Endothelial cell of umbilical vein (primary cell): ENCODE data around the gene NDUFV1. TPM values are rescaled to one million over a fixed set of nuclear protein-coding genes. Genes with fewer than 3 reads are reported as not detected.
"Not testable (repeated sequence)": the region's sequence is repeated elsewhere in the genome, so short reads cannot be mapped to it uniquely, and the experiment has no call there.

Experiments used
- BruUV-seq: library from RNA; stranded (reverse); fragments of 400-500 nt; replicated peaks from 2 replicates; lab custom pipeline; 2021; lab: Mats Ljungman, UMichigan
- CTCF ChIA-PET: fragments of 300-600, 350-600 bp; sonication (Branson Sonifier 250); formaldehyde crosslinking; loops from one replicate; lab custom pipeline; 2021; ENCODE audit warnings: antibody characterized with exemption, inconsistent platforms; lab: Charles Lee
- POLR2A ChIA-PET: fragments of 300-600, 350-600 bp; sonication (Branson Sonifier 250); formaldehyde crosslinking; loops from one replicate; lab custom pipeline; 2021; ENCODE audit warnings: antibody characterized with exemption, inconsistent platforms; lab: Charles Lee
- DNase-seq: peaks from one replicate; pipeline ENCODE4 v3.0.0-alpha.2; 2011; ENCODE audit warnings: low read depth, low spot score
- FAIRE-seq: peaks from 2 replicates; lab custom pipeline; 2011; peaks lifted over from hg19 to GRCh38; lab: Jason Lieb, UNC
- H2AFZ ChIP-seq: 2 replicates; pipeline ENCODE4 v1.6.0; 2012; ENCODE audit warnings: low read depth, low read length, control low read depth, inconsistent platforms
- H3K27ac ChIP-seq: 2 replicates; pipeline ENCODE4 v1.5.1; 2011; ENCODE audit warnings: low read depth, mild to moderate bottlenecking, control low read depth, low read length, moderate library complexity; ENCODE audit not compliant: insufficient read depth
- H3K27me3 ChIP-seq, 2 experiments: 2 replicates each; pipeline versions ENCODE4 v1.6.0 to v1.6.1; 2011; ENCODE audit warnings: low read length in 2 of 2, mixed read lengths in 1 of 2; ENCODE audit not compliant: control insufficient read depth in 2 of 2, insufficient read depth in 2 of 2
- H3K36me3 ChIP-seq, 2 experiments: 2 replicates in 1 of 2; 3 replicates in 1 of 2; pipeline ENCODE4 v1.5.1; 2011; ENCODE audit warnings: low read length in 2 of 2, mild to moderate bottlenecking in 1 of 2, moderate library complexity in 1 of 2; ENCODE audit not compliant: control insufficient read depth in 2 of 2, insufficient read depth in 2 of 2; ENCODE audit errors: extremely low read depth in 1 of 2
- H3K4me1 ChIP-seq: 3 replicates; pipeline ENCODE4 v1.5.1; 2011; ENCODE audit warnings: mild to moderate bottlenecking, low read length; ENCODE audit not compliant: control insufficient read depth, insufficient read depth; ENCODE audit errors: extremely low read depth
- H3K4me2 ChIP-seq: 2 replicates; pipeline ENCODE4 v1.6.1; 2011; ENCODE audit warnings: low read length, control low read depth, mixed read lengths; ENCODE audit not compliant: insufficient read depth
- H3K4me3 ChIP-seq, 3 experiments: fragments of 200-600 bp in 1 of 3; sonication (generic), shearing (Covaris generic) in 1 of 3; replicated peaks in 1 of 3; 2 replicates each; pipeline ENCODE4 v1.5.1; 2011 to 2016; ENCODE audit warnings: control low read depth in 3 of 3, low read length in 3 of 3, mild to moderate bottlenecking in 2 of 3, inconsistent platforms in 1 of 3, low read depth in 1 of 3, moderate library complexity in 1 of 3; ENCODE audit not compliant: insufficient read depth in 1 of 3
- H3K79me2 ChIP-seq: 2 replicates; pipeline ENCODE4 v1.6.0; 2012; ENCODE audit warnings: low read length, inconsistent platforms; ENCODE audit not compliant: control insufficient read depth, insufficient read depth
- H3K9ac ChIP-seq: replicated peaks from 2 replicates; pipeline ENCODE3; 2011; ENCODE audit warnings: low read length, control low read depth; ENCODE audit not compliant: insufficient read depth; ENCODE audit errors: extremely low read depth
- H3K9me1 ChIP-seq: replicated peaks from 3 replicates; pipeline ENCODE4 v1.6.0; 2011; ENCODE audit warnings: mild to moderate bottlenecking, low read length; ENCODE audit not compliant: control insufficient read depth, insufficient read depth; ENCODE audit errors: extremely low read depth
- H3K9me3 ChIP-seq: replicated peaks from 2 replicates; pipeline ENCODE4 v1.5.1; 2012; ENCODE audit warnings: low read length, inconsistent platforms; ENCODE audit not compliant: control insufficient read depth, insufficient read depth
- H4K20me1 ChIP-seq: replicated peaks from 2 replicates; pipeline ENCODE3; 2011; ENCODE audit warnings: mild to moderate bottlenecking, low read length; ENCODE audit not compliant: control insufficient read depth, insufficient read depth; ENCODE audit errors: extremely low read depth
- EZH2 ChIP-seq: IDR thresholded peaks from 2 replicates; pipeline ENCODE4 v1.6.1; 2012; ENCODE audit warnings: borderline replicate concordance, low read depth, mild to moderate bottlenecking, moderate library complexity, low read length, inconsistent platforms; ENCODE audit not compliant: severe bottlenecking
- FOS ChIP-seq: IDR thresholded peaks from 2 replicates; pipeline ENCODE4 v1.6.1; 2011; ENCODE audit warnings: mild to moderate bottlenecking, low read length, moderate library complexity, borderline replicate concordance; ENCODE audit not compliant: insufficient read depth
- GATA2 ChIP-seq: IDR thresholded peaks from 2 replicates; pipeline ENCODE4 v1.7.0; 2011; ENCODE audit warnings: low read depth, mild to moderate bottlenecking, moderate library complexity, mixed read lengths, low read length; ENCODE audit not compliant: insufficient read length, insufficient read depth
- JUN ChIP-seq: IDR thresholded peaks from 2 replicates; pipeline ENCODE4 v1.6.1; 2011; ENCODE audit warnings: borderline replicate concordance, low read depth; ENCODE audit not compliant: insufficient read length, insufficient read depth
- MYC ChIP-seq: IDR thresholded peaks from one replicate; pipeline ENCODE4 v1.6.1; 2011; ENCODE audit warnings: mild to moderate bottlenecking, low read depth, low read length
- POLR2A ChIP-seq: IDR thresholded peaks from 2 replicates; pipeline ENCODE4 v1.6.1; 2012; ENCODE audit warnings: low read depth, mild to moderate bottlenecking, control low read depth, low read length
- POLR2AphosphoS5 ChIP-seq: IDR thresholded peaks from 2 replicates; pipeline ENCODE4 v1.6.1; 2012; ENCODE audit warnings: low read depth, mild to moderate bottlenecking, control low read depth, low read length, moderate library complexity; ENCODE audit not compliant: insufficient read depth
- dilution Hi-C: fragments of 300-500 bp; cut with MboI; formaldehyde crosslinking; loops from one replicate; pipeline ENCODE4 v1.15.0; 2019; ENCODE audit warnings: low sequenced_read_pairs; ENCODE audit not compliant: extremely low pct_ligation_motif_present
- intact Hi-C: fragments of 100-400 bp; cut with micrococcal nuclease; formaldehyde crosslinking; loops from one replicate; pipeline ENCODE4 v1.10.0; 2022
- polyA plus RNA-seq, 4 experiments: library from polyadenylated mRNA; depleted of rRNA in 3 of 4; stranded (reverse) in 3 of 4; unstranded in 1 of 4; fragments of >200 nt; gene quantifications; 2 replicates each; pipeline versions ENCODE4 v1.2.1 to v1.2.3, GENCODE V29; 2011 to 2012; ENCODE audit warnings: missing spikeins in 1 of 4
- total RNA-seq: library from RNA; stranded (reverse); gene quantifications from 2 replicates; pipeline ENCODE4 v1.2.3, GENCODE V29; 2021
- TF ChIP-seq, protein P1 (sequence below): IDR thresholded peaks from 2 replicates; pipeline ENCODE4 v1.6.1; 2011; ENCODE audit not compliant: insufficient read depth, insufficient read length
- TF ChIP-seq, protein P2 (sequence below), 2 donors: IDR thresholded peaks; 1 replicate in 1 of 2; 2 replicates in 1 of 2; pipeline ENCODE4 v1.5.1; 2011; ENCODE audit warnings: low read length in 2 of 2, mild to moderate bottlenecking in 2 of 2, moderate library complexity in 2 of 2, control low read depth in 1 of 2, inconsistent platforms in 1 of 2, low read depth in 1 of 2; ENCODE audit not compliant: insufficient read depth in 1 of 2; ENCODE audit errors: extremely low read depth in 1 of 2

NDUFV1 gene
- total and polyA plus RNA-seq, 2 donors (not counting 3 experiments of a cell fraction or from before 2014, with no cell fraction given), result 191 to 203 TPM

GRCh38 chr11:67563705-67564114 is 43.0 kb upstream of the NDUFV1 start:
- intact Hi-C loops, result loop anchor here (1.0 to 5.0 kb wide), 4 partner anchors 20 to 96 kb away; partner anchors contain the start of genes CDK2AP2, GSTP1 and TMEM134
- TF ChIP-seq JUN (peak; percentile 88), POLR2AphosphoS5 (peak; percentile 68), FOS (peak; percentile 79), POLR2A (peak; percentile 40), GATA2 (peak; percentile 83)

GRCh38 chr11:67564230-67564629 is 42.5 kb upstream of the NDUFV1 start:
- TF ChIP-seq MYC (no peak), POLR2AphosphoS5 (no peak), GATA2 (no peak), FOS (no peak), EZH2 (no peak), JUN (no peak), POLR2A (no peak)
- TF ChIP-seq, protein P1, sequence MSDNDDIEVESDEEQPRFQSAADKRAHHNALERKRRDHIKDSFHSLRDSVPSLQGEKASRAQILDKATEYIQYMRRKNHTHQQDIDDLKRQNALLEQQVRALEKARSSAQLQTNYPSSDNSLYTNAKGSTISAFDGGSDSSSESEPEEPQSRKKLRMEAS, result no peak
- TF ChIP-seq, protein P2, sequence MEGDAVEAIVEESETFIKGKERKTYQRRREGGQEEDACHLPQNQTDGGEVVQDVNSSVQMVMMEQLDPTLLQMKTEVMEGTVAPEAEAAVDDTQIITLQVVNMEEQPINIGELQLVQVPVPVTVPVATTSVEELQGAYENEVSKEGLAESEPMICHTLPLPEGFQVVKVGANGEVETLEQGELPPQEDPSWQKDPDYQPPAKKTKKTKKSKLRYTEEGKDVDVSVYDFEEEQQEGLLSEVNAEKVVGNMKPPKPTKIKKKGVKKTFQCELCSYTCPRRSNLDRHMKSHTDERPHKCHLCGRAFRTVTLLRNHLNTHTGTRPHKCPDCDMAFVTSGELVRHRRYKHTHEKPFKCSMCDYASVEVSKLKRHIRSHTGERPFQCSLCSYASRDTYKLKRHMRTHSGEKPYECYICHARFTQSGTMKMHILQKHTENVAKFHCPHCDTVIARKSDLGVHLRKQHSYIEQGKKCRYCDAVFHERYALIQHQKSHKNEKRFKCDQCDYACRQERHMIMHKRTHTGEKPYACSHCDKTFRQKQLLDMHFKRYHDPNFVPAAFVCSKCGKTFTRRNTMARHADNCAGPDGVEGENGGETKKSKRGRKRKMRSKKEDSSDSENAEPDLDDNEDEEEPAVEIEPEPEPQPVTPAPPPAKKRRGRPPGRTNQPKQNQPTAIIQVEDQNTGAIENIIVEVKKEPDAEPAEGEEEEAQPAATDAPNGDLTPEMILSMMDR (IDR thresholded peaks at IDR 0.05; ENCODE audit: extremely low read depth in 1 of 2, insufficient read depth in 1 of 2, low read depth in 1 of 2, low read length in 2 of 2), result no peak
- Histone ChIP-seq H3K4me3 (no peak overlapping the region), H3K9ac (peak overlapping the region; percentile 11), H4K20me1 (no peaks in the 10 kb centered on the region), H2AFZ (peak overlapping the region; percentile 17), H3K9me1 (no peaks in the 10 kb centered on the region), H3K4me2 (peak overlapping the region; percentile 19), H3K4me1 (peaks cover 15% of the 10 kb centered on the region), H3K27ac (peak overlapping the region; percentile 85), H3K9me3 (no peaks in the 10 kb centered on the region), H3K36me3 (no peaks in the 10 kb centered on the region), H3K27me3 (no peaks in the 10 kb centered on the region), H3K79me2 (no peaks in the 10 kb centered on the region)
- dilution Hi-C loops, result no loop called here
- ChIA-PET POLR2A (no interaction called here), CTCF (interaction anchor here (0.7 to 1.6 kb wide), 3 partner anchors 8 to 95 kb away, joined by 3 to 4 read pairs (median 4); no protein-coding TSS in a partner anchor)
- BruUV-seq, result TSS peak; percentile 90
- intact Hi-C loops, result loop anchor here (5.0 kb wide), 1 partner anchor 97 kb away; the partner anchor contains the start of gene TMEM134
- FAIRE-seq (no peak), DNase-seq (no peak)

More at GRCh38 chr11:67563705-67564114, 43.0 kb upstream of the NDUFV1 start:
- DNase-seq (peak; percentile 94), FAIRE-seq (peak; percentile 98)
- H3K27me3 ChIP-seq, BruUV-seq, dilution Hi-C loops, H3K79me2 ChIP-seq, H3K9me1 ChIP-seq, H3K4me3 ChIP-seq, H3K36me3 ChIP-seq, H4K20me1 ChIP-seq, H3K9me3 ChIP-seq: not testable (repeated sequence)
- Histone ChIP-seq H3K9ac (peak overlapping the region; percentile 66), H3K4me2 (peak overlapping the region; percentile 26), H3K4me1 (peaks cover 15% of the 10 kb centered on the region), H2AFZ (peak overlapping the region; percentile 56), H3K27ac (peak overlapping the region; percentile 94)
- ChIA-PET POLR2A (interaction anchor here (0.6 kb wide), 1 partner anchor 82 kb away, joined by 6 read pairs; no protein-coding TSS in a partner anchor), CTCF (interaction anchor here (1.0 to 1.6 kb wide), 3 partner anchors 9 to 64 kb away, joined by 3 to 4 read pairs (median 4); no protein-coding TSS in a partner anchor)
